ENCODE data around the gene TTLL11.

The TTLL11 gene

GRCh38 chr9:121950866-121951265 lies 142.2 kb downstream of the TTLL11 start:
- H3K4me3 ChIP-seq (ENCODE audit: low read depth, low read length), result no peak overlapping the region
- DNase-seq (ENCODE audit: low read depth), result no peak
- TF ChIP-seq, protein P1, sequence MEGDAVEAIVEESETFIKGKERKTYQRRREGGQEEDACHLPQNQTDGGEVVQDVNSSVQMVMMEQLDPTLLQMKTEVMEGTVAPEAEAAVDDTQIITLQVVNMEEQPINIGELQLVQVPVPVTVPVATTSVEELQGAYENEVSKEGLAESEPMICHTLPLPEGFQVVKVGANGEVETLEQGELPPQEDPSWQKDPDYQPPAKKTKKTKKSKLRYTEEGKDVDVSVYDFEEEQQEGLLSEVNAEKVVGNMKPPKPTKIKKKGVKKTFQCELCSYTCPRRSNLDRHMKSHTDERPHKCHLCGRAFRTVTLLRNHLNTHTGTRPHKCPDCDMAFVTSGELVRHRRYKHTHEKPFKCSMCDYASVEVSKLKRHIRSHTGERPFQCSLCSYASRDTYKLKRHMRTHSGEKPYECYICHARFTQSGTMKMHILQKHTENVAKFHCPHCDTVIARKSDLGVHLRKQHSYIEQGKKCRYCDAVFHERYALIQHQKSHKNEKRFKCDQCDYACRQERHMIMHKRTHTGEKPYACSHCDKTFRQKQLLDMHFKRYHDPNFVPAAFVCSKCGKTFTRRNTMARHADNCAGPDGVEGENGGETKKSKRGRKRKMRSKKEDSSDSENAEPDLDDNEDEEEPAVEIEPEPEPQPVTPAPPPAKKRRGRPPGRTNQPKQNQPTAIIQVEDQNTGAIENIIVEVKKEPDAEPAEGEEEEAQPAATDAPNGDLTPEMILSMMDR (IDR thresholded peaks at IDR 0.05; ENCODE audit: low read depth, low read length, missing control alignments), result no peak

DNA sequence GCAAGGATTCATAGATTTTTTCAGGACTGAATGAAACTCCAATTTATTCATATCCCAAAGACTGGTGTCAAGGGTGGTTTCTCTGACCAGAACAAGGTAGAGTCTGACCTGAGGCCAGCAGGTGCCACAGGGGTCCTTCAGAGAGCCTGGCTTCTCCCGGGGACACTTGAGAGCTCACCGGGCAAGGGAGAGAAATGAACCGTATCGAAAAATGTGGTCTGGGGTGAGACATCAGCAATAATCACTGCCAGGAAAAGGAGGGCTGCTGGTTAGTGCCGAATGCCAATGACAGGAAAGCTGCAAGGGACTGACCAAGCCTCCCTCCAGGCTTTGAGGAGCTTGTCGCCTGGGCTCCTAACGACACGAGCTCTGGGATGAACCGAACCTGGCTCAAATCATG lies 142.7 kb downstream of the TTLL11 start:
- no peak for DNase-seq (ENCODE audit: low read depth)
- TF ChIP-seq, protein P1 (IDR thresholded peaks at IDR 0.05; ENCODE audit: low read depth, low read length, missing control alignments), result no peak

DNA sequence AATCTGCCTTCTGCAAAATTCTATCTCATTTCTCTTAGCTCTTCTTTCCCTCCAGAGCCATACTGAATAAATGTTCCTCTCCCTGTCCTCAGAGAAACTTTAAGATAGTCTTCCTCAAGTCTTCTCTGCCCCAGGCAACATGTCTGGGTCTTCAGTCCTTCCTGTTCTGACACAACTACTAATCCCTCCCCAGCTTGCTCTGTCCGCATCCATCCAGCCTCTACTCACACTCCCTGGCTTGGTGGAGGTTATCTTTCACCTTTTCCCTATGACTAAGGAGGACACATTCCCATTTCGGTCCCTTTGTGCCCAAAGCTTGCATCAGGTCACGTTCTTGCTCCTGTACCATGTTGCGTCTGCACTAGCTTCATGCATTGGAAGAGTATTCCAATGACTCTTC lies 143.3 kb downstream of the TTLL11 start:
- no peak overlapping the region for H3K4me3 ChIP-seq (ENCODE audit: low read depth, low read length)
- TF ChIP-seq, protein P1 (IDR thresholded peaks at IDR 0.05; ENCODE audit: low read depth, low read length, missing control alignments), result no peak
- DNase-seq (ENCODE audit: low read depth), result no peak

More for the DNA sequence above, 142.7 kb downstream of the TTLL11 start:
- H3K4me3 ChIP-seq (ENCODE audit: low read depth, low read length), result no peak overlapping the region

DNA sequence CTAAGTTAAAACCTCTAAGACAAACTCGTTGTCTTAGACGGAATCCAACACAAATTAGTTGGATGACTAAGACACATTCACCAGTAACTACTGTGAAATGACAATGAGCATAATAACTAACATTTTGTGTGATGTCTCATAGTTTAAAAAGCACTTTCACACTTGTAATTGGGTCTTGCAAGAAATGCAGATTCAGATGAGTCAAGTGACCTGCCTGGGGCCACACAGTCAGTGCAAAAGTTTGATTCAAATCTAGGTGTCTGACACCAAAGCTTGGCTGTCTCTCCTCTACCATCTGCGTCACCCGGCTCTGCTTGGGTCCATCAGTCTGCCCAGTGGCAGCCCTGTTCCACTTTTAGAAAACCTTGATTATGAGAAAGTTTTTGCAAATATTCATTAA lies 143.7 kb downstream of the TTLL11 start:
- DNase-seq (ENCODE audit: low read depth), result no peak
- no peak overlapping the region for H3K4me3 ChIP-seq (ENCODE audit: low read depth, low read length)
- TF ChIP-seq, protein P1 (IDR thresholded peaks at IDR 0.05; ENCODE audit: low read depth, low read length, missing control alignments), result no peak

DNA sequence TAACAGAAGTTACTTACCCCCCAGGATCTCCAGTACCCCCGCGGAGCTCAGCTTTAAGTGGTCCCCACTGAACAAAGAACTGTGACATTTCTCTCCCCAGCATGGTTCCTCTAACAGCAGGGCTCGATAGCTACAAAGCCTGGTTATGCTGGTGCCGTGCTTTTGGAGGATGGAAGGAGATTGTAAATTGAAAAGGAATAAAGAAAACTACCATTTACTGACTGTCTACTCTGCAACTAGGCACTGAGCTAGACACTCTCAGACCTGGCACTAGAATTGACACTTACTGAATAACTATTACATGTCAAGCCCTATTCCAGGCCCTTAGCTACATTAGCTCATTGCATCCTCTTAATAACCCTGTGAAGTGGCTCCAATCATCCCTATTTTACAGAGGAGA lies 145.3 kb downstream of the TTLL11 start:
- H3K4me3 ChIP-seq (ENCODE audit: low read depth, low read length), result no peak overlapping the region
- no peak for DNase-seq (ENCODE audit: low read depth)
- TF ChIP-seq, protein P1 (IDR thresholded peaks at IDR 0.05; ENCODE audit: low read depth, low read length, missing control alignments), result no peak

GRCh38 chr9:121946465-121946864 lies 146.6 kb downstream of the TTLL11 start:
- DNase-seq (ENCODE audit: low read depth), result no peak
- H3K4me3 ChIP-seq (ENCODE audit: low read depth, low read length), result no peak overlapping the region
- TF ChIP-seq, protein P1 (IDR thresholded peaks at IDR 0.05; ENCODE audit: low read depth, low read length, missing control alignments), result no peak

DNA sequence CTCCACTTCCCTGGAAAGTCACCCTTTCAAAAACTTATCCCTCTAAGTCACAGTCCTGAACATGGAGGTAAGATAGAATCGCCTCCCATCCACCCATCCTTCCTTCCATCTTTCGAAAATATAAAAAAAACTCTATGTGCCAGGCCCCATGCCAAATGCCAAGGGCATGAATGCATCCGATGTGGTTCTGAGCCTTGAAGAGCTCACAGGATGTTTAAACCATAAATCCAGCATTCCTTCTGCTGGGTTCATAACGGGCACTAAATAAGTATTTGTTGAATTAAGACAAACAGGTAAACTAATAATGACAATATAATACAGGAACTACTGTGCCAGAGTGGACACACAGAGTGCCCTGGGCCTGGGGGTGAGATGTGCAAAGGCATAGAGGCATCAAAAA lies 147.3 kb downstream of the TTLL11 start:
- no peak overlapping the region for H3K4me3 ChIP-seq (ENCODE audit: low read depth, low read length)
- DNase-seq (ENCODE audit: low read depth), result no peak
- TF ChIP-seq, protein P1 (IDR thresholded peaks at IDR 0.05; ENCODE audit: low read depth, low read length, missing control alignments), result no peak

Data from GM12864 (cell line).